ENCODE data around the gene NPTXR. TPM values are rescaled to one million over a fixed set of nuclear protein-coding genes. Genes with fewer than 3 reads are reported as not detected.

Gene NPTXR
- total RNA-seq, 1 experiment from 2014 or later, result 129 TPM

GRCh38 chr22:38819387-38819940 is 24.4 kb downstream of the NPTXR start:
- H3K9me3 ChIP-seq (ENCODE audit: low read depth, low read length, poor library complexity, severe bottlenecking), result no peaks in the 10 kb centered on the region
- intact Hi-C loops (cut with micrococcal nuclease; ENCODE audit: unreplicated experiment), result no loop called here
- H3K4me3 ChIP-seq (ENCODE audit: low read depth, low read length, poor library complexity, severe bottlenecking), result no peak overlapping the region
- no peak overlapping the region for H3K27ac ChIP-seq (ENCODE audit: low read depth, low read length, poor library complexity, severe bottlenecking)
- POLR2A ChIA-PET (ENCODE audit: low non-redundant PET), result interaction anchor here (0.6 kb wide), 1 partner anchor 1064 kb away, joined by 4 read pairs; no protein-coding TSS in a partner anchor
- H3K36me3 ChIP-seq (ENCODE audit: insufficient read depth, low read length, poor library complexity, severe bottlenecking), result peaks cover 24% of the 10 kb centered on the region
- TSS peak; percentile 22 for BruUV-seq (replicated peaks)
- no peaks in the 10 kb centered on the region for H3K4me1 ChIP-seq (ENCODE audit: insufficient read depth, low read length, poor library complexity, severe bottlenecking)
- no peak for DNase-seq (ENCODE audit: low spot score)
- TF ChIP-seq CTCF (conservative IDR thresholded peaks at IDR 0.05; ENCODE audit: low read depth, low read length) (no peak), EZH2 (IDR thresholded peaks at IDR 0.05; ENCODE audit: borderline replicate concordance, low read depth, low read length, poor library complexity, severe bottlenecking) (no peak)
- CTCF ChIA-PET, result no interaction called here
- no peaks in the 10 kb centered on the region for H3K27me3 ChIP-seq (replicated peaks; ENCODE audit: insufficient read depth, low read depth, low read length, poor library complexity)

DNA sequence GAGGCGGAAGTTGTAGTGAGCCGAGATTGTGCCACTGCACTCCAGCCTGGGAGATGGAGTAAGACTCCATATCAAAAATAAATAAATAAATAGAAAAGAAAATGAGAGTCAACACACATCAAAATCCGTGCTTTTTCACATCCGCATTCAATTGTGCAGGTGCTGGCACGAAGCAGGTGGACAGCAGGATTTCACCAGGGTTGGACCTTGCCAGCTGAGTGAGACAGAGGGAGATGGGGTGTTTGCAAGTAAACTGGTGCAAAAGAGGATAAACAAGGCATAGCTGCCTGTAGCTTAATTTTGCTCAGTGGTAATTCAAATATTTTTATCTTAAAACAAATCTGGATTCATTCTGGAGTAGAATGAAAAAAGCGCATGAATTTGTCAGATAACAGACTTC is 26.6 kb downstream of the NPTXR start:
- no peak for TF ChIP-seq CTCF (conservative IDR thresholded peaks at IDR 0.05; ENCODE audit: low read depth, low read length)
- no peak for TF ChIP-seq EZH2 (IDR thresholded peaks at IDR 0.05; ENCODE audit: borderline replicate concordance, low read depth, low read length, poor library complexity, severe bottlenecking)
- Histone ChIP-seq H3K27me3 (replicated peaks; ENCODE audit: insufficient read depth, low read depth, low read length, poor library complexity) (no peaks in the 10 kb centered on the region), H3K4me3 (ENCODE audit: low read depth, low read length, poor library complexity, severe bottlenecking) (no peak overlapping the region), H3K36me3 (ENCODE audit: insufficient read depth, low read length, poor library complexity, severe bottlenecking) (peaks cover 9% of the 10 kb centered on the region), H3K27ac (ENCODE audit: low read depth, low read length, poor library complexity, severe bottlenecking) (no peak overlapping the region), H3K4me1 (ENCODE audit: insufficient read depth, low read length, poor library complexity, severe bottlenecking) (no peaks in the 10 kb centered on the region), H3K9me3 (ENCODE audit: low read depth, low read length, poor library complexity, severe bottlenecking) (no peaks in the 10 kb centered on the region)
- ChIA-PET CTCF (no interaction called here), POLR2A (ENCODE audit: low non-redundant PET) (interaction anchor here (0.6 kb wide), 1 partner anchor 37 kb away, joined by 4 read pairs; no protein-coding TSS in a partner anchor)
- no peak for DNase-seq (ENCODE audit: low spot score)
- no TSS peak for BruUV-seq (replicated peaks)
- intact Hi-C loops (cut with micrococcal nuclease; ENCODE audit: unreplicated experiment), result no loop called here

DNA sequence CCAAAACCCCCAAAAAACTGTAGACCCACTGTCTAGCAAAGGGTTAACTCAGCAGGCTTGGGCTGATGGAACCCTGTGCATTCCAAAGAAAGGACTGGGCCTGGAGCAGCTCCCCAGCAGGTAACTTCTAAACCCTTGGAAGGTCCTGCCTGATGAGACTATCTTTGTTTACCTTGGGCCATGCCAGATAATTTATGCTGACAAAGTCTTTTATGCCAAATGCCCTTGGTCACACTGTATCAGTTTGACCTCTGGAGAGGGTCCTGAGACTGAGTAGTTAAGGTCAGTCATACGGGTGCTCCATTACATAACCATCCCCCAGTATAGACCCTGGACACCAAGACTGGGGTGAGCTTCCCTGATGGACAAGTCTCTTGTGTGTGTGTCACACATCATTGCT is 28.0 kb downstream of the NPTXR start:
- Histone ChIP-seq H3K9me3 (ENCODE audit: low read depth, low read length, poor library complexity, severe bottlenecking) (no peaks in the 10 kb centered on the region), H3K4me3 (ENCODE audit: low read depth, low read length, poor library complexity, severe bottlenecking) (no peak overlapping the region), H3K4me1 (ENCODE audit: insufficient read depth, low read length, poor library complexity, severe bottlenecking) (no peaks in the 10 kb centered on the region), H3K27me3 (replicated peaks; ENCODE audit: insufficient read depth, low read depth, low read length, poor library complexity) (no peaks in the 10 kb centered on the region), H3K36me3 (ENCODE audit: insufficient read depth, low read length, poor library complexity, severe bottlenecking) (peaks cover 9% of the 10 kb centered on the region), H3K27ac (ENCODE audit: low read depth, low read length, poor library complexity, severe bottlenecking) (no peak overlapping the region)
- CTCF ChIA-PET, result no interaction called here
- intact Hi-C loops (cut with micrococcal nuclease; ENCODE audit: unreplicated experiment), result no loop called here
- no TSS peak for BruUV-seq (replicated peaks)
- POLR2A ChIA-PET (ENCODE audit: low non-redundant PET), result no interaction called here
- no peak for DNase-seq (ENCODE audit: low spot score)
- TF ChIP-seq EZH2 (IDR thresholded peaks at IDR 0.05; ENCODE audit: borderline replicate concordance, low read depth, low read length, poor library complexity, severe bottlenecking), result no peak
- no peak for TF ChIP-seq CTCF (conservative IDR thresholded peaks at IDR 0.05; ENCODE audit: low read depth, low read length)
